ENCODE results near the gene GAS6.

DNA sequence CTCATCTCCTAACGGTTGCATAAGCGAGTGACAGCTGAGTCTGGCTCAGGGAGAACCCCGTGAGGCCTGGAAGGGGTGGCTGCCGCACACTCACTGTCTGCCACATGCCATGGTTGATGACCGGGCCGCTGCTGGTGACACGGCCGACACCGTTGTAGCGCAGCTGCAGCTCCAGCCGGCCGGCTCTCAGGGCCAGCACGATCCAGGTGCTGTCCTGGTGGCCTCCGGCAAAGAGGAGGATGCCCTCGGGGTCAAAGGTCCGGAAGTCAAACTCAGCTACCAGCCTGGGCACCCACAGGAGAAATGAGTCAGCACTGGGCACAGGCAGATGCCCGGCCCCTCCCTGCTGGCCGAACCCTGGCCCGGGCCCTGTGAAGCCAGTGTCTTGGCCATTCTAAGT is 31.7 kb downstream of the GAS6 start:
- TF ChIP-seq, protein P1, sequence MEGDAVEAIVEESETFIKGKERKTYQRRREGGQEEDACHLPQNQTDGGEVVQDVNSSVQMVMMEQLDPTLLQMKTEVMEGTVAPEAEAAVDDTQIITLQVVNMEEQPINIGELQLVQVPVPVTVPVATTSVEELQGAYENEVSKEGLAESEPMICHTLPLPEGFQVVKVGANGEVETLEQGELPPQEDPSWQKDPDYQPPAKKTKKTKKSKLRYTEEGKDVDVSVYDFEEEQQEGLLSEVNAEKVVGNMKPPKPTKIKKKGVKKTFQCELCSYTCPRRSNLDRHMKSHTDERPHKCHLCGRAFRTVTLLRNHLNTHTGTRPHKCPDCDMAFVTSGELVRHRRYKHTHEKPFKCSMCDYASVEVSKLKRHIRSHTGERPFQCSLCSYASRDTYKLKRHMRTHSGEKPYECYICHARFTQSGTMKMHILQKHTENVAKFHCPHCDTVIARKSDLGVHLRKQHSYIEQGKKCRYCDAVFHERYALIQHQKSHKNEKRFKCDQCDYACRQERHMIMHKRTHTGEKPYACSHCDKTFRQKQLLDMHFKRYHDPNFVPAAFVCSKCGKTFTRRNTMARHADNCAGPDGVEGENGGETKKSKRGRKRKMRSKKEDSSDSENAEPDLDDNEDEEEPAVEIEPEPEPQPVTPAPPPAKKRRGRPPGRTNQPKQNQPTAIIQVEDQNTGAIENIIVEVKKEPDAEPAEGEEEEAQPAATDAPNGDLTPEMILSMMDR (IDR thresholded peaks at IDR 0.05), result no peak
- TF ChIP-seq POLR2A (IDR thresholded peaks at IDR 0.05), result no peak
